Liver (tissue), 9 donors: ENCODE measurements around the gene HSF2BP. TPM values are rescaled to one million over a fixed set of nuclear protein-coding genes. Genes with fewer than 3 reads are reported as not detected.

ENCODE experiments used
- DNase-seq: peaks from one replicate; pipeline ENCODE4 v3.0.0-alpha.2; 2017; ENCODE audit warnings: low spot score
- H3K27ac ChIP-seq, 2 donors: one replicate each; pipeline ENCODE4 v1.7.0; 2013; ENCODE audit warnings: inconsistent platforms in 2 of 2, low read length in 2 of 2, control low read depth in 1 of 2, low read depth in 1 of 2, mild to moderate bottlenecking in 1 of 2
- H3K27me3 ChIP-seq, 4 donors: one replicate each; pipeline versions ENCODE4 v1.6.1 to v1.7.0; 2013; ENCODE audit warnings: low read length in 3 of 4, inconsistent platforms in 1 of 4, mild to moderate bottlenecking in 1 of 4, moderate library complexity in 1 of 4; ENCODE audit not compliant: control insufficient read depth in 4 of 4, insufficient read depth in 4 of 4
- H3K36me3 ChIP-seq, 4 donors: one replicate each; pipeline versions ENCODE4 v1.6.1 to v1.7.0; 2013; ENCODE audit warnings: low read length in 3 of 4, mild to moderate bottlenecking in 3 of 4, low read depth in 1 of 4, moderate library complexity in 1 of 4; ENCODE audit not compliant: control insufficient read depth in 4 of 4, insufficient read depth in 3 of 4
- H3K4me1 ChIP-seq, 4 donors: one replicate each; pipeline versions ENCODE4 v1.6.1 to v1.7.0; 2013; ENCODE audit warnings: low read length in 3 of 4, mild to moderate bottlenecking in 3 of 4, moderate library complexity in 1 of 4; ENCODE audit not compliant: control insufficient read depth in 4 of 4, insufficient read depth in 4 of 4
- H3K4me3 ChIP-seq, 3 donors: one replicate each; pipeline versions ENCODE4 v1.6.1 to v1.7.0; 2013; ENCODE audit warnings: low read length in 3 of 3, control low read depth in 1 of 3, low read depth in 1 of 3, mild to moderate bottlenecking in 1 of 3
- H3K9ac ChIP-seq, 2 donors: one replicate each; pipeline ENCODE4 v1.7.0; 2013; ENCODE audit warnings: low read length in 2 of 2, mild to moderate bottlenecking in 2 of 2, moderate library complexity in 2 of 2, control low read depth in 1 of 2, low read depth in 1 of 2
- H3K9me3 ChIP-seq, 4 donors: one replicate each; pipeline versions ENCODE4 v1.6.1 to v1.7.0; 2013; ENCODE audit warnings: low read length in 3 of 4; ENCODE audit not compliant: control insufficient read depth in 4 of 4
- EGR1 ChIP-seq, 2 donors: IDR thresholded peaks; 2 replicates each; pipeline ENCODE4 v1.6.1; 2016 to 2018; ENCODE audit warnings: antibody characterized with exemption in 2 of 2, low read depth in 2 of 2
- FOXA1 ChIP-seq: IDR thresholded peaks from 2 replicates; pipeline ENCODE4 v1.6.1; 2016; ENCODE audit warnings: antibody characterized with exemption
- FOXA2 ChIP-seq: IDR thresholded peaks from 2 replicates; pipeline ENCODE4 v1.6.1; 2016; ENCODE audit warnings: antibody characterized with exemption
- GABPA ChIP-seq, 2 donors: IDR thresholded peaks in 1 of 2; conservative IDR thresholded peaks in 1 of 2; 2 replicates each; pipeline ENCODE4 v1.6.1; 2016; ENCODE audit warnings: antibody characterized with exemption in 2 of 2, mild to moderate bottlenecking in 1 of 2, moderate library complexity in 1 of 2
- HNF4A ChIP-seq, 2 donors: conservative IDR thresholded peaks; 2 replicates each; pipeline ENCODE4 v1.6.1; 2016; ENCODE audit warnings: antibody characterized with exemption in 2 of 2, mild to moderate bottlenecking in 2 of 2
- HNF4G ChIP-seq: IDR thresholded peaks from 2 replicates; pipeline ENCODE4 v1.6.1; 2016; ENCODE audit warnings: antibody characterized with exemption
- JUND ChIP-seq, 2 donors: IDR thresholded peaks; 2 replicates each; pipeline ENCODE4 v1.6.1; 2016; ENCODE audit warnings: antibody characterized with exemption in 2 of 2
- NR2F2 ChIP-seq: IDR thresholded peaks from 2 replicates; pipeline ENCODE4 v1.6.1; 2016; ENCODE audit warnings: antibody characterized with exemption
- RAD21 ChIP-seq, 2 donors: IDR thresholded peaks; 2 replicates each; pipeline ENCODE4 v1.6.1; 2016; ENCODE audit warnings: antibody characterized with exemption in 2 of 2, mild to moderate bottlenecking in 2 of 2
- RXRA ChIP-seq, 2 donors: IDR thresholded peaks; 2 replicates each; pipeline ENCODE4 v1.6.1; 2017 to 2018; ENCODE audit warnings: antibody characterized with exemption in 2 of 2, mild to moderate bottlenecking in 1 of 2
- SP1 ChIP-seq: IDR thresholded peaks from 2 replicates; pipeline ENCODE4 v1.6.1; 2018; ENCODE audit warnings: antibody characterized with exemption, mild to moderate bottlenecking
- TAF1 ChIP-seq: conservative IDR thresholded peaks from 2 replicates; pipeline ENCODE4 v1.6.1; 2016; ENCODE audit warnings: antibody characterized with exemption, mild to moderate bottlenecking
- YY1 ChIP-seq: IDR thresholded peaks from 2 replicates; pipeline ENCODE4 v1.6.1; 2016; ENCODE audit warnings: antibody characterized with exemption, mild to moderate bottlenecking
- WGBS: extraction: QIAGEN DNeasy Blood & Tissue Kit; methylation state at CpG from one replicate; pipeline ENCODE4 v1.1.7; 2013; 5-methylcytosine and 5-hydroxymethylcytosine counted together
- polyA plus RNA-seq, 2 donors: library from polyadenylated mRNA; stranded (reverse) in 1 of 2; unstranded in 1 of 2; fragments of 200-250 nt in 1 of 2; fragments of >200 nt in 1 of 2; fragmentation: Nextera tagmentation in 1 of 2; extraction: Ambion mirVana in 1 of 2; gene quantifications; one replicate each; pipeline versions ENCODE4 v1.2.1 to v1.2.3, GENCODE V29; 2013 to 2015
- total RNA-seq, 2 donors: library from RNA; depleted of rRNA; stranded (reverse); fragments of >200 nt; gene quantifications; one replicate each; pipeline ENCODE4 v1.2.3, GENCODE V29; 2014
- TF ChIP-seq, protein P1 (sequence below): IDR thresholded peaks from 2 replicates; pipeline ENCODE4 v1.6.1; 2016; ENCODE audit warnings: antibody characterized with exemption
- TF ChIP-seq, protein P2 (sequence below): IDR thresholded peaks from 2 replicates; pipeline ENCODE4 v1.6.1; 2016; ENCODE audit warnings: antibody characterized with exemption
- TF ChIP-seq, protein P3 (sequence below): fragments of 150-350 bp; IDR thresholded peaks from 2 replicates; pipeline ENCODE4 v1.5.1; 2017; ENCODE audit warnings: improper control_type of control experiment, low read depth, low read length; ENCODE audit not compliant: missing input control
- TF ChIP-seq, protein P4 (sequence below): IDR thresholded peaks from 2 replicates; pipeline ENCODE4 v1.6.1; 2016; ENCODE audit warnings: antibody characterized with exemption
- TF ChIP-seq, protein P5 (sequence below): IDR thresholded peaks from 2 replicates; pipeline ENCODE4 v1.6.1; 2016; ENCODE audit warnings: antibody characterized with exemption, mild to moderate bottlenecking
- donor health status: healthy.
- donor health status: healthy.
- donor health status: healthy.
- donor health status: healthy.
- donor health status: healthy.

Gene HSF2BP
- total and polyA plus RNA-seq, 4 donors = 0.14 to 0.33 (median 0.16) TPM; not detected in 1

DNA sequence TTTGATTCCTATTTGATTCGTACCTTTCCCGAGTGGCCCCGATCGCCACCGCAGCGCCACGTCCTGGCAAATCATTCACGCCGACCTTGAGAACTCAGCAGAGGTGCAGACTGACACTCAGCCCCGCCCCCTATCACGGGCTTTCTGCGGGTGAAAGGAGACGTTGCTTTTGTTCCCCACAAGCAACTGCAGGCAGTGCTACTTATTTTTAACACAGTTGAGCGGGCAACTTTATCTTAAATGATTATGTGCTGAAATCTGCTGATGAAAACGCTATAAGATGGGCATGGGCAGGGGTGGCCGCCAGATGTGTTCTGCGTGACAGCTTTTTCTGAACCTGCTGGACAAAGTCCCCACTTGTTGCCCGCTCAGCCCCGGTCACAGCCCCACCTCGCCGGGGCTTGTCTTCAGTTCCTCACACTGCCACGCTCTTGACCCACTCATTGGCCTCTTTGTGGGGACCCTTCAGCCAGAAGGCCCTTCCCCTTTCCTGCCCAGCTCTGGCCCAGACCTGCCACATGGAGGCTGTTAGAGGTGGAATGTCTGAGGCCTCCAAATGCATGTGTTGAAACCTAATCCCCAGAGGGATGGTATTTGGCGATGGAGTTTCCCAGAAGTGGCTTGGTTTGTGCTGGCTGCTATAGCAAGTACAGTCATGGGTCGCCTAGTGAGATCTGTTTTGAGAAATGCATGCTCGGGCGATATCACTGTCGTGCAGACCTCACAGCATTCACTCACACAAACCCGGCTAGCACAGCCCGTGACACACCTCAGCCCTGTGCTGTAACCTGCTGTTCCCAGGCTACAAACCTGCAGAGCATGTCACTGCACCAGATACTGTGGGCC, 44.0 kb upstream of the HSF2BP start:
- WGBS = 50% methylated on average over 29 of the region's 29 CpGs
- H3K27ac ChIP-seq = no peak overlapping the region
- DNase-seq = no peak

DNA sequence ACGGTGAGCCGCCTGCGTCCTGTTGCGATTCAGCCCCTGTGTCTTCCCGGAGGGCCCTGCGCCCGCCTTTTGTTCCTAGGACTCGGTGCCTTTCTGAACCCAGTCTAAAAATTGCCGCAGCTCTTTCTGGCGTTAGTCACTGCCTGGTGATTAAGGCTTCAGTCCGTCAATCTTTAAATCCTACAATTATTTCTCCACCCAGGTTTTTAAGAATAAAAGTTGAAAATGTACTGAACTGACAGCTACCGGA, 43.4 kb upstream of the HSF2BP start:
- Histone ChIP-seq H3K9me3 (no peaks in the 10 kb centered on the region), H3K4me1 (no peaks in the 10 kb centered on the region), H3K27ac (no peak overlapping the region), H3K9ac (no peak overlapping the region), H3K36me3 (no peaks in the 10 kb centered on the region), H3K27me3 (no peaks in the 10 kb centered on the region), H3K4me3 (no peak overlapping the region)
- WGBS = 56% methylated on average over 12 of the region's 12 CpGs
- no peak for DNase-seq
- TF ChIP-seq, protein P1, sequence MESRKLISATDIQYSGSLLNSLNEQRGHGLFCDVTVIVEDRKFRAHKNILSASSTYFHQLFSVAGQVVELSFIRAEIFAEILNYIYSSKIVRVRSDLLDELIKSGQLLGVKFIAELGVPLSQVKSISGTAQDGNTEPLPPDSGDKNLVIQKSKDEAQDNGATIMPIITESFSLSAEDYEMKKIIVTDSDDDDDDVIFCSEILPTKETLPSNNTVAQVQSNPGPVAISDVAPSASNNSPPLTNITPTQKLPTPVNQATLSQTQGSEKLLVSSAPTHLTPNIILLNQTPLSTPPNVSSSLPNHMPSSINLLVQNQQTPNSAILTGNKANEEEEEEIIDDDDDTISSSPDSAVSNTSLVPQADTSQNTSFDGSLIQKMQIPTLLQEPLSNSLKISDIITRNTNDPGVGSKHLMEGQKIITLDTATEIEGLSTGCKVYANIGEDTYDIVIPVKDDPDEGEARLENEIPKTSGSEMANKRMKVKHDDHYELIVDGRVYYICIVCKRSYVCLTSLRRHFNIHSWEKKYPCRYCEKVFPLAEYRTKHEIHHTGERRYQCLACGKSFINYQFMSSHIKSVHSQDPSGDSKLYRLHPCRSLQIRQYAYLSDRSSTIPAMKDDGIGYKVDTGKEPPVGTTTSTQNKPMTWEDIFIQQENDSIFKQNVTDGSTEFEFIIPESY = no peak
- TF ChIP-seq, protein P2, sequence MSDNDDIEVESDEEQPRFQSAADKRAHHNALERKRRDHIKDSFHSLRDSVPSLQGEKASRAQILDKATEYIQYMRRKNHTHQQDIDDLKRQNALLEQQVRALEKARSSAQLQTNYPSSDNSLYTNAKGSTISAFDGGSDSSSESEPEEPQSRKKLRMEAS = no peak
- TF ChIP-seq JUND (IDR thresholded peaks at IDR 0.05) (no peak), HNF4G (no peak), TAF1 (no peak), FOXA1 (no peak), RXRA (IDR thresholded peaks at IDR 0.05) (no peak), HNF4A (conservative IDR thresholded peaks at IDR 0.05) (no peak), GABPA (IDR thresholded peaks at IDR 0.05 in 1 of 2, conservative IDR thresholded peaks at IDR 0.05 in 1 of 2) (no peak), EGR1 (IDR thresholded peaks at IDR 0.05; ENCODE audit: low read depth in 2 of 2) (no peak), FOXA2 (no peak), RAD21 (IDR thresholded peaks at IDR 0.05) (no peak), SP1 (no peak), NR2F2 (no peak), YY1 (no peak)
- TF ChIP-seq, protein P3, sequence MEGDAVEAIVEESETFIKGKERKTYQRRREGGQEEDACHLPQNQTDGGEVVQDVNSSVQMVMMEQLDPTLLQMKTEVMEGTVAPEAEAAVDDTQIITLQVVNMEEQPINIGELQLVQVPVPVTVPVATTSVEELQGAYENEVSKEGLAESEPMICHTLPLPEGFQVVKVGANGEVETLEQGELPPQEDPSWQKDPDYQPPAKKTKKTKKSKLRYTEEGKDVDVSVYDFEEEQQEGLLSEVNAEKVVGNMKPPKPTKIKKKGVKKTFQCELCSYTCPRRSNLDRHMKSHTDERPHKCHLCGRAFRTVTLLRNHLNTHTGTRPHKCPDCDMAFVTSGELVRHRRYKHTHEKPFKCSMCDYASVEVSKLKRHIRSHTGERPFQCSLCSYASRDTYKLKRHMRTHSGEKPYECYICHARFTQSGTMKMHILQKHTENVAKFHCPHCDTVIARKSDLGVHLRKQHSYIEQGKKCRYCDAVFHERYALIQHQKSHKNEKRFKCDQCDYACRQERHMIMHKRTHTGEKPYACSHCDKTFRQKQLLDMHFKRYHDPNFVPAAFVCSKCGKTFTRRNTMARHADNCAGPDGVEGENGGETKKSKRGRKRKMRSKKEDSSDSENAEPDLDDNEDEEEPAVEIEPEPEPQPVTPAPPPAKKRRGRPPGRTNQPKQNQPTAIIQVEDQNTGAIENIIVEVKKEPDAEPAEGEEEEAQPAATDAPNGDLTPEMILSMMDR = no peak
- TF ChIP-seq, protein P4, sequence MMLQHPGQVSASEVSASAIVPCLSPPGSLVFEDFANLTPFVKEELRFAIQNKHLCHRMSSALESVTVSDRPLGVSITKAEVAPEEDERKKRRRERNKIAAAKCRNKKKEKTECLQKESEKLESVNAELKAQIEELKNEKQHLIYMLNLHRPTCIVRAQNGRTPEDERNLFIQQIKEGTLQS = no peak
- TF ChIP-seq, protein P5, sequence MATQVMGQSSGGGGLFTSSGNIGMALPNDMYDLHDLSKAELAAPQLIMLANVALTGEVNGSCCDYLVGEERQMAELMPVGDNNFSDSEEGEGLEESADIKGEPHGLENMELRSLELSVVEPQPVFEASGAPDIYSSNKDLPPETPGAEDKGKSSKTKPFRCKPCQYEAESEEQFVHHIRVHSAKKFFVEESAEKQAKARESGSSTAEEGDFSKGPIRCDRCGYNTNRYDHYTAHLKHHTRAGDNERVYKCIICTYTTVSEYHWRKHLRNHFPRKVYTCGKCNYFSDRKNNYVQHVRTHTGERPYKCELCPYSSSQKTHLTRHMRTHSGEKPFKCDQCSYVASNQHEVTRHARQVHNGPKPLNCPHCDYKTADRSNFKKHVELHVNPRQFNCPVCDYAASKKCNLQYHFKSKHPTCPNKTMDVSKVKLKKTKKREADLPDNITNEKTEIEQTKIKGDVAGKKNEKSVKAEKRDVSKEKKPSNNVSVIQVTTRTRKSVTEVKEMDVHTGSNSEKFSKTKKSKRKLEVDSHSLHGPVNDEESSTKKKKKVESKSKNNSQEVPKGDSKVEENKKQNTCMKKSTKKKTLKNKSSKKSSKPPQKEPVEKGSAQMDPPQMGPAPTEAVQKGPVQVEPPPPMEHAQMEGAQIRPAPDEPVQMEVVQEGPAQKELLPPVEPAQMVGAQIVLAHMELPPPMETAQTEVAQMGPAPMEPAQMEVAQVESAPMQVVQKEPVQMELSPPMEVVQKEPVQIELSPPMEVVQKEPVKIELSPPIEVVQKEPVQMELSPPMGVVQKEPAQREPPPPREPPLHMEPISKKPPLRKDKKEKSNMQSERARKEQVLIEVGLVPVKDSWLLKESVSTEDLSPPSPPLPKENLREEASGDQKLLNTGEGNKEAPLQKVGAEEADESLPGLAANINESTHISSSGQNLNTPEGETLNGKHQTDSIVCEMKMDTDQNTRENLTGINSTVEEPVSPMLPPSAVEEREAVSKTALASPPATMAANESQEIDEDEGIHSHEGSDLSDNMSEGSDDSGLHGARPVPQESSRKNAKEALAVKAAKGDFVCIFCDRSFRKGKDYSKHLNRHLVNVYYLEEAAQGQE = no peak

More for the DNA sequence above, 44.0 kb upstream of the HSF2BP start:
- Histone ChIP-seq H3K9me3 (no peaks in the 10 kb centered on the region), H3K9ac (no peak overlapping the region), H3K36me3 (no peaks in the 10 kb centered on the region), H3K4me3 (no peak overlapping the region), H3K4me1 (no peaks in the 10 kb centered on the region), H3K27me3 (no peaks in the 10 kb centered on the region)
- TF ChIP-seq HNF4A (conservative IDR thresholded peaks at IDR 0.05) (peak in 1 of 2 donors; percentile 8), FOXA1 (no peak)
